ENCODE results near the gene GRAMD1A.

GRAMD1A gene

DNA sequence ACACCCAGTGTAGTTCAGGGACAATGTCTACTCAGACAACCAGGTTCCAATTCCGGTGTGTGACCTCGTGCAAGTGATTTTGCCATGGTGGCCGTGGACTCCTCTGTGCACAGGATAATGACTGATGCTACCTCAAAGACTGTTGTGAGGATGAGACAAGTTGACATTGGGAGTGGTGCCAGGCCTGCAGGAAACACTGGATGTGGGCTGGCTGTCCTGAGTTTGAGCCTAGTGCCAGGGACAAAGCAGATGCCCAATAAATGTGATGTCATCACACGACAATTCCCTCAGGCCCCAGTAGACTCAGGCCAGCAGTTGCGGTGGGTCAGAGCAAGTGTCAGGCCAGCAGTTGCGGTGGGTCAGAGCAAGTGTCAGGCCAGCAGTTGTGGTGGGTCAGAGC is 24.0 kb downstream of the GRAMD1A start:
- Histone ChIP-seq H3K4me1 (ENCODE audit: control insufficient read depth, insufficient read depth, low read length) (no peaks in the 10 kb centered on the region), H3K36me3 (ENCODE audit: control insufficient read depth in 2 of 2, insufficient read depth in 1 of 2, low read length in 2 of 2) (peaks cover 93 to 94% of the 10 kb centered on the region in 2 experiments), H3K4me3 (ENCODE audit: low read depth, low read length) (no peak overlapping the region), H3K9me3 (ENCODE audit: control insufficient read depth, insufficient read depth, low read depth, low read length) (no peaks in the 10 kb centered on the region), H3K27ac (ENCODE audit: extremely low read depth, low read depth, low read length) (no peak overlapping the region)
- TF ChIP-seq ATF2 (tag by site-specific recombination; IDR thresholded peaks at IDR 0.05; ENCODE audit: low read depth): peak; percentile 84
- TF ChIP-seq ZNF664 (tag by site-specific recombination; IDR thresholded peaks at IDR 0.05): peak; percentile 63; the same call in 1 of the 2 replicates
- TF ChIP-seq ZNF629 (tag by site-specific recombination; IDR thresholded peaks at IDR 0.05): peak; percentile 41; the same call in 1 of the 2 replicates
- no peak for TF ChIP-seq MZF1 (tag by site-specific recombination; IDR thresholded peaks at IDR 0.05; ENCODE audit: borderline replicate concordance)
- POLR2A ChIA-PET: no interaction called here
- CTCF ChIA-PET: interaction anchor here (1.0 kb wide), 1 partner anchor 33 kb away, joined by 5 read pairs; no protein-coding TSS in a partner anchor

DNA sequence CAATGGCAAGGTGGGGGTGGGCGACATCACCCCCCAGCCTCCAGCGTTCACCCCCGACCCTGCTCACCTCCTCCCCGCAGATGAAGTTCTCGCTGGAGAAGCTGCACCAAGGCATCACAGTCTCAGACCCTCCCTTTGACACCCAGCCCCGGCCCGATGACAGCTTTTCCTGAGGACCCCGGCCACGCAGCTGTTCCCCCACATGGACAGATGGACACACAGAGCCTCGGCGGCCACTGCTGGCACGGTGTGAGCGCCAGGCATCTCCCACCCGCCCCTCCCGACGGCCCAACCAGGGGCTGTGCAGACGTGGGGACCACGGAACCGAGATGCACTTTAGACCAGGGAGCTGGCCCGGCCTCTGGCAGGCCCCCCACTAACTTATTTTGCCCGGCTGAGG is 25.8 kb downstream of the GRAMD1A start:
- Histone ChIP-seq H3K27ac (ENCODE audit: extremely low read depth, low read depth, low read length) (no peak overlapping the region), H3K4me1 (ENCODE audit: control insufficient read depth, insufficient read depth, low read length) (peaks cover 8% of the 10 kb centered on the region), H3K36me3 (ENCODE audit: control insufficient read depth in 2 of 2, insufficient read depth in 1 of 2, low read length in 2 of 2) (peaks cover 75 to 77% of the 10 kb centered on the region in 2 experiments), H3K4me3 (ENCODE audit: low read depth, low read length) (no peak overlapping the region), H3K9me3 (ENCODE audit: control insufficient read depth, insufficient read depth, low read depth, low read length) (no peaks in the 10 kb centered on the region)
- TF ChIP-seq GLI2 (tag by site-specific recombination; IDR thresholded peaks at IDR 0.05; ENCODE audit: borderline replicate concordance, low read depth) (no peak), GLIS2 (tag by site-specific recombination; IDR thresholded peaks at IDR 0.05) (peak; percentile 38)
- ChIA-PET CTCF (interaction anchor here (0.6 to 5.1 kb wide), 7 partner anchors 19 to 116 kb away, joined by 5 to 57 read pairs (median 5); no protein-coding TSS in a partner anchor), POLR2A (interaction anchor here (0.6 to 2.4 kb wide), 5 partner anchors 11 to 61 kb away, joined by 3 to 9 read pairs (median 3); no protein-coding TSS in a partner anchor)

- ChIA-PET POLR2A (interaction anchor here (0.6 to 2.4 kb wide), 7 partner anchors 10 to 62 kb away, joined by 3 to 10 read pairs (median 4); partner anchors contain the start of gene GRAMD1A), CTCF (interaction anchor here (0.6 to 5.1 kb wide), 9 partner anchors 14 to 116 kb away, joined by 3 to 57 read pairs (median 5); no protein-coding TSS in a partner anchor)
- no peak for TF ChIP-seq ZEB2 (tag by site-specific recombination; IDR thresholded peaks at IDR 0.05)
- peak; percentile 58; the same call in 1 of the 2 replicates for TF ChIP-seq SCRT2 (tag by site-specific recombination; IDR thresholded peaks at IDR 0.05)
- TF ChIP-seq ZNF600 (tag by site-specific recombination; IDR thresholded peaks at IDR 0.05): peak; percentile 62; the same call in 1 of the 2 replicates
- TF ChIP-seq ZNF23 (tag by site-specific recombination; IDR thresholded peaks at IDR 0.05; ENCODE audit: borderline replicate concordance): no peak
- TF ChIP-seq, protein P1, sequence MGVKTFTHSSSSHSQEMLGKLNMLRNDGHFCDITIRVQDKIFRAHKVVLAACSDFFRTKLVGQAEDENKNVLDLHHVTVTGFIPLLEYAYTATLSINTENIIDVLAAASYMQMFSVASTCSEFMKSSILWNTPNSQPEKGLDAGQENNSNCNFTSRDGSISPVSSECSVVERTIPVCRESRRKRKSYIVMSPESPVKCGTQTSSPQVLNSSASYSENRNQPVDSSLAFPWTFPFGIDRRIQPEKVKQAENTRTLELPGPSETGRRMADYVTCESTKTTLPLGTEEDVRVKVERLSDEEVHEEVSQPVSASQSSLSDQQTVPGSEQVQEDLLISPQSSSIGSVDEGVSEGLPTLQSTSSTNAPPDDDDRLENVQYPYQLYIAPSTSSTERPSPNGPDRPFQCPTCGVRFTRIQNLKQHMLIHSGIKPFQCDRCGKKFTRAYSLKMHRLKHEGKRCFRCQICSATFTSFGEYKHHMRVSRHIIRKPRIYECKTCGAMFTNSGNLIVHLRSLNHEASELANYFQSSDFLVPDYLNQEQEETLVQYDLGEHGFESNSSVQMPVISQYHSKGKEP (tag by site-specific recombination; IDR thresholded peaks at IDR 0.05): peak; percentile 42; the same call in 1 of the 2 replicates
- peak; percentile 51 for TF ChIP-seq GLIS1 (tag by site-specific recombination; IDR thresholded peaks at IDR 0.05)
- H3K4me1 ChIP-seq (ENCODE audit: control insufficient read depth, insufficient read depth, low read length): peaks cover 12% of the 10 kb centered on the region
- no peaks in the 10 kb centered on the region for H3K9me3 ChIP-seq (ENCODE audit: control insufficient read depth, insufficient read depth, low read depth, low read length)
- H3K27ac ChIP-seq (ENCODE audit: extremely low read depth, low read depth, low read length): no peak overlapping the region
- H3K4me3 ChIP-seq (ENCODE audit: low read depth, low read length): no peak overlapping the region
- H3K36me3 ChIP-seq (ENCODE audit: control insufficient read depth in 2 of 2, insufficient read depth in 1 of 2, low read length in 2 of 2): peaks cover 70 to 73% of the 10 kb centered on the region in 2 experiments
Observed at GRCh38 chr19:35026418-35026817, 26.3 kb downstream of the GRAMD1A start.

- Histone ChIP-seq H3K27ac (ENCODE audit: extremely low read depth, low read depth, low read length) (no peak overlapping the region), H3K9me3 (ENCODE audit: control insufficient read depth, insufficient read depth, low read depth, low read length) (no peaks in the 10 kb centered on the region), H3K4me3 (ENCODE audit: low read depth, low read length) (no peak overlapping the region), H3K4me1 (ENCODE audit: control insufficient read depth, insufficient read depth, low read length) (peaks cover 14% of the 10 kb centered on the region), H3K36me3 (ENCODE audit: control insufficient read depth in 2 of 2, insufficient read depth in 1 of 2, low read length in 2 of 2) (peaks cover 64 to 67% of the 10 kb centered on the region in 2 experiments)
- ChIA-PET POLR2A (interaction anchor here (0.6 to 2.4 kb wide), 8 partner anchors 10 to 62 kb away, joined by 3 to 10 read pairs (median 6); partner anchors contain the start of gene GRAMD1A), CTCF (interaction anchor here (0.5 to 5.1 kb wide), 10 partner anchors 11 to 350 kb away, joined by 3 to 57 read pairs (median 5); no protein-coding TSS in a partner anchor)
- no peak for TF ChIP-seq ZBTB1 (tag by site-specific recombination; IDR thresholded peaks at IDR 0.05)
- no peak for TF ChIP-seq ZNF2 (tag by site-specific recombination; IDR thresholded peaks at IDR 0.05)
- no peak for TF ChIP-seq ZNF426 (tag by site-specific recombination; IDR thresholded peaks at IDR 0.05)
- TF ChIP-seq ZNF121 (tag by site-specific recombination; IDR thresholded peaks at IDR 0.05): peak; percentile 99
- no peak for TF ChIP-seq KLF16 (tag by site-specific recombination; IDR thresholded peaks at IDR 0.05)
- TF ChIP-seq, protein P2, sequence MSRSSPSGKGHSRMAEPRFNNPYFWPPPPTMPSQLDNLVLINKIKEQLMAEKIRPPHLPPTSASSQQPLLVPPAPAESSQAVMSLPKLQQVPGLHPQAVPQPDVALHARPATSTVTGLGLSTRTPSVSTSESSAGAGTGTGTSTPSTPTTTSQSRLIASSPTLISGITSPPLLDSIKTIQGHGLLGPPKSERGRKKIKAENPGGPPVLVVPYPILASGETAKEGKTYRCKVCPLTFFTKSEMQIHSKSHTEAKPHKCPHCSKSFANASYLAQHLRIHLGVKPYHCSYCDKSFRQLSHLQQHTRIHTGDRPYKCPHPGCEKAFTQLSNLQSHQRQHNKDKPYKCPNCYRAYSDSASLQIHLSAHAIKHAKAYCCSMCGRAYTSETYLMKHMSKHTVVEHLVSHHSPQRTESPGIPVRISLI (tag by site-specific recombination; IDR thresholded peaks at IDR 0.05): no peak
- TF ChIP-seq KLF8 (tag by site-specific recombination; IDR thresholded peaks at IDR 0.05): peak; percentile 35; the same call in 1 of the 2 replicates
- TF ChIP-seq, protein P3, sequence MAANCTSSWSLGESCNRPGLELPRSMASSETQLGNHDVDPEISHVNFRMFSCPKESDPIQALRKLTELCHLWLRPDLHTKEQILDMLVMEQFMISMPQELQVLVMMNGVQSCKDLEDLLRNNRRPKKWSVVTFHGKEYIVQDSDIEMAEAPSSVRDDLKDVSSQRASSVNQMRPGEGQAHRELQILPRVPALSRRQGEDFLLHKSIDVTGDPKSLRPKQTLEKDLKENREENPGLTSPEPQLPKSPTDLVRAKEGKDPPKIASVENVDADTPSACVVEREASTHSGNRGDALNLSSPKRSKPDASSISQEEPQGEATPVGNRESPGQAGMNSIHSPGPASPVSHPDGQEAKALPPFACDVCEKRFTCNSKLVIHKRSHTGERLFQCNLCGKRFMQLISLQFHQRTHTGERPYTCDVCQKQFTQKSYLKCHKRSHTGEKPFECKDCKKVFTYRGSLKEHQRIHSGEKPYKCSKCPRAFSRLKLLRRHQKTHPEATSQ (tag by site-specific recombination; IDR thresholded peaks at IDR 0.05): no peak
- TF ChIP-seq ZNF701 (tag by site-specific recombination; IDR thresholded peaks at IDR 0.05): no peak
- TF ChIP-seq KLF1 (tag by site-specific recombination; IDR thresholded peaks at IDR 0.05): 0 out of 2 replicates have a peak, but pooled peaks have one; percentile 24
Observed at GRCh38 chr19:35027009-35027408, 26.9 kb downstream of the GRAMD1A start.
